Coronary artery (tissue), 2 donors: ENCODE data around the gene SLC24A3.

Experiments
- DNase-seq: peaks from one replicate; pipeline ENCODE4 v3.0.0-alpha.2; 2017; ENCODE audit warnings: low spot score
- H3K27ac ChIP-seq, 2 donors: fragments of 200-600 bp; sonication (generic); one replicate each; pipeline ENCODE4 v1.5.1; 2016 to 2019
- H3K4me3 ChIP-seq: fragments of 200-600 bp; sonication (generic); 2 replicates; pipeline ENCODE4 v1.5.1; 2016; ENCODE audit warnings: mild to moderate bottlenecking, moderate library complexity
- CTCF ChIP-seq: fragments of 200-600 bp; sonication (generic); IDR thresholded peaks from one replicate; pipeline ENCODE4 v1.5.1; 2019; ENCODE audit warnings: antibody characterized with exemption

The SLC24A3 gene

GRCh38 chr20:19495905-19496703, 283.7 kb downstream of the SLC24A3 start:
- no peak for TF ChIP-seq CTCF
- Histone ChIP-seq H3K4me3 (no peak overlapping the region), H3K27ac (peak overlapping the region; percentile 63 to 85)
- DNase-seq = peak; percentile 56

- TF ChIP-seq CTCF = no peak
- no peak for DNase-seq
- Histone ChIP-seq H3K4me3 (no peak overlapping the region), H3K27ac (peak overlapping the region; percentile 63 to 85)
Measured at GRCh38 chr20:19497064-19497463, 284.6 kb downstream of the SLC24A3 start.

- no peak overlapping the region for H3K27ac ChIP-seq
- no peak for TF ChIP-seq CTCF
- DNase-seq = no peak
- no peak overlapping the region for H3K4me3 ChIP-seq
Measured at GRCh38 chr20:19498756-19499155, 286.3 kb downstream of the SLC24A3 start.

- no peak for TF ChIP-seq CTCF
- H3K27ac ChIP-seq = no peak overlapping the region
- no peak for DNase-seq
- H3K4me3 ChIP-seq = no peak overlapping the region
Measured at GRCh38 chr20:19501476-19502115, 289.2 kb downstream of the SLC24A3 start.

- TF ChIP-seq CTCF = no peak
- DNase-seq = no peak
- no peak overlapping the region for H3K4me3 ChIP-seq
- H3K27ac ChIP-seq = no peak overlapping the region
Measured at GRCh38 chr20:19502169-19502568, 289.7 kb downstream of the SLC24A3 start.

GRCh38 chr20:19504251-19504650, 291.8 kb downstream of the SLC24A3 start:
- DNase-seq = no peak

More at GRCh38 chr20:19504251-19504650, 291.8 kb downstream of the SLC24A3 start:
- Histone ChIP-seq H3K4me3 (no peak overlapping the region), H3K27ac (no peak overlapping the region)
- TF ChIP-seq CTCF = no peak
